Gastrocnemius medialis (tissue), 4 donors: Measurements from ENCODE around the gene ERC2. TPM values are rescaled to one million over a fixed set of nuclear protein-coding genes. Genes with fewer than 3 reads are reported as not detected.

Source experiments
- ATAC-seq, 2 donors: fragments of 150-250 bp; one replicate each; pipeline ENCODE4 v1.9.1; 2016
- DNase-seq, 2 donors: peaks; one replicate each; pipeline ENCODE4 v3.0.0-alpha.2; 2019
- H3K27ac ChIP-seq, 4 donors: fragments of 200-600 bp; sonication (generic); 1 replicate in 1 of 4; 2 replicates in 3 of 4; pipeline ENCODE4 v1.5.1; 2016 to 2018; ENCODE audit warnings: mild to moderate bottlenecking in 2 of 4, moderate library complexity in 1 of 4
- H3K27me3 ChIP-seq, 3 donors: fragments of 200-600 bp; sonication (generic) in 2 of 3; 1 replicate in 1 of 3; 2 replicates in 2 of 3; pipeline versions ENCODE4 v1.5.1 to v1.6.0; 2016 to 2019; ENCODE audit warnings: mild to moderate bottlenecking in 1 of 3, moderate library complexity in 1 of 3
- H3K36me3 ChIP-seq, 2 donors: fragments of 200-600 bp; sonication (generic) in 1 of 2; one replicate each; pipeline ENCODE4 v1.5.1; 2017 to 2018
- H3K4me1 ChIP-seq, 2 donors: fragments of 200-600 bp; sonication (generic) in 1 of 2; one replicate each; pipeline ENCODE4 v1.5.1; 2016 to 2017; ENCODE audit warnings: mild to moderate bottlenecking in 2 of 2
- H3K4me3 ChIP-seq, 4 donors: fragments of 200-600 bp; sonication (generic) in 3 of 4; 1 replicate in 1 of 4; 2 replicates in 3 of 4; pipeline ENCODE4 v1.5.1; 2016 to 2019; ENCODE audit warnings: mild to moderate bottlenecking in 2 of 4
- H3K9me3 ChIP-seq, 3 donors: fragments of 200-600 bp; sonication (generic) in 2 of 3; 1 replicate in 1 of 3; 2 replicates in 2 of 3; pipeline ENCODE4 v1.5.1; 2016 to 2019
- POLR2A ChIP-seq, 2 donors: fragments of 450-650 bp; IDR thresholded peaks; one replicate each; pipeline ENCODE4 v1.6.1; 2017; ENCODE audit warnings: antibody characterized with exemption in 2 of 2, mild to moderate bottlenecking in 2 of 2, moderate library complexity in 2 of 2
- in situ Hi-C, 4 donors: fragments of 200-750 bp; cut with MboI; loops; one replicate each; pipeline versions ENCODE4 v1.15.0 to v1.8.0; 2017; ENCODE audit warnings: low sequenced_read_pairs in 4 of 4
- intact Hi-C: fragments of 100-400 bp; cut with DNase I; formaldehyde crosslinking; loops from one replicate; pipeline ENCODE4 v1.15.1; 2023; ENCODE audit warnings: low total_unique reads
- total RNA-seq, 4 donors: library from RNA; depleted of rRNA; stranded (reverse); fragments of >200 nt; gene quantifications; one replicate each; pipeline versions ENCODE4 v1.1.0 to v1.2.3, GENCODE V29; 2016
- TF ChIP-seq, protein P1 (sequence below), 5 experiments: fragments of 450-650 bp in 3 of 5; fragments of 200-600 bp in 2 of 5; sonication (generic) in 2 of 5; IDR thresholded peaks in 4 of 5; conservative IDR thresholded peaks in 1 of 5; 1 replicate in 4 of 5; 2 replicates in 1 of 5; pipeline ENCODE4 v1.5.1; 2016 to 2019; ENCODE audit warnings: antibody characterized with exemption in 5 of 5, mild to moderate bottlenecking in 3 of 5, moderate library complexity in 3 of 5

The ERC2 gene
- total RNA-seq, 4 donors from 2014 or later: not detected

DNA sequence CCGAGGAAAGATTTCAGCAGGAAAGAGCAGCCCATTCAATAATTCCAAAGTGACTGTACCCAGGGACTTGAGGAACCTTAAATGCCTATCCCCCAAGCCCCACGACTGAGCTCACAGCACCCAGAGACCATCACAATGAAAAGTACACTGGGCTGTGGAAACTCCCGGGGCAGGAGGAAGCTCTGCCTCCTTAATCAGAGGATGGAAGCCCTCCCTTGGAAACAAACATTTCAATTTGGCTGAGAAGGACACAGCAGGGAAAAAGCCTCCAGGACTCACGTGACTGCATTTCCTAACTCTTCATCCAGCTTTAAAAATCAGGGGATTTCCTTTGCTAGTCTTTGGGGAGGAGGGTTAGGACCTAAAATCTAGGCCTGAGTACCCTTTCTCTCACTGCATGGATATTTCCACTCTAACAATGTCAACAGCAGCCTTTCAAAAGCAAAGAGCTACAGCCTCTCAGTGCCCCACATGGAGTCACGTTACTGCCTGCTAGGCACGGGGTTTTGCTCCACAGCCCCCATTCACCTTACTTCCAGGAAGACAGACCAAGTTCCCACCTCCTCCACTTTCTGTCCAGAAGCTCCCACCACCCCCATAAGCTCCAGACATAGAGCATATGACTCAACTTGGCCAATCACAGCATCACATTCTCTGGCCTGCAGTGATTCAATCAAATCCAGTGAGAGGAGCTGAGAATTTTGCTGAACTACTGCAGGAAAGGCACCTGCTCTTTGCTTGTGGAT, 912.2 kb downstream of the ERC2 start:
- H3K4me1 ChIP-seq: no peaks in the 10 kb centered on the region
- intact Hi-C loops (no loop called here), in situ Hi-C loops (no loop called here)
- no peak overlapping the region for H3K27ac ChIP-seq
- no peaks in the 10 kb centered on the region for H3K27me3 ChIP-seq
- DNase-seq: no peak
- no peak overlapping the region for H3K4me3 ChIP-seq
- no peak for TF ChIP-seq POLR2A (IDR thresholded peaks at IDR 0.05)
- TF ChIP-seq, protein P1, sequence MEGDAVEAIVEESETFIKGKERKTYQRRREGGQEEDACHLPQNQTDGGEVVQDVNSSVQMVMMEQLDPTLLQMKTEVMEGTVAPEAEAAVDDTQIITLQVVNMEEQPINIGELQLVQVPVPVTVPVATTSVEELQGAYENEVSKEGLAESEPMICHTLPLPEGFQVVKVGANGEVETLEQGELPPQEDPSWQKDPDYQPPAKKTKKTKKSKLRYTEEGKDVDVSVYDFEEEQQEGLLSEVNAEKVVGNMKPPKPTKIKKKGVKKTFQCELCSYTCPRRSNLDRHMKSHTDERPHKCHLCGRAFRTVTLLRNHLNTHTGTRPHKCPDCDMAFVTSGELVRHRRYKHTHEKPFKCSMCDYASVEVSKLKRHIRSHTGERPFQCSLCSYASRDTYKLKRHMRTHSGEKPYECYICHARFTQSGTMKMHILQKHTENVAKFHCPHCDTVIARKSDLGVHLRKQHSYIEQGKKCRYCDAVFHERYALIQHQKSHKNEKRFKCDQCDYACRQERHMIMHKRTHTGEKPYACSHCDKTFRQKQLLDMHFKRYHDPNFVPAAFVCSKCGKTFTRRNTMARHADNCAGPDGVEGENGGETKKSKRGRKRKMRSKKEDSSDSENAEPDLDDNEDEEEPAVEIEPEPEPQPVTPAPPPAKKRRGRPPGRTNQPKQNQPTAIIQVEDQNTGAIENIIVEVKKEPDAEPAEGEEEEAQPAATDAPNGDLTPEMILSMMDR (IDR thresholded peaks at IDR 0.05 in 4 of 5, conservative IDR thresholded peaks at IDR 0.05 in 1 of 5): no peak
- H3K9me3 ChIP-seq: no peaks in the 10 kb centered on the region
- no peak for ATAC-seq
- no peaks in the 10 kb centered on the region for H3K36me3 ChIP-seq

DNA sequence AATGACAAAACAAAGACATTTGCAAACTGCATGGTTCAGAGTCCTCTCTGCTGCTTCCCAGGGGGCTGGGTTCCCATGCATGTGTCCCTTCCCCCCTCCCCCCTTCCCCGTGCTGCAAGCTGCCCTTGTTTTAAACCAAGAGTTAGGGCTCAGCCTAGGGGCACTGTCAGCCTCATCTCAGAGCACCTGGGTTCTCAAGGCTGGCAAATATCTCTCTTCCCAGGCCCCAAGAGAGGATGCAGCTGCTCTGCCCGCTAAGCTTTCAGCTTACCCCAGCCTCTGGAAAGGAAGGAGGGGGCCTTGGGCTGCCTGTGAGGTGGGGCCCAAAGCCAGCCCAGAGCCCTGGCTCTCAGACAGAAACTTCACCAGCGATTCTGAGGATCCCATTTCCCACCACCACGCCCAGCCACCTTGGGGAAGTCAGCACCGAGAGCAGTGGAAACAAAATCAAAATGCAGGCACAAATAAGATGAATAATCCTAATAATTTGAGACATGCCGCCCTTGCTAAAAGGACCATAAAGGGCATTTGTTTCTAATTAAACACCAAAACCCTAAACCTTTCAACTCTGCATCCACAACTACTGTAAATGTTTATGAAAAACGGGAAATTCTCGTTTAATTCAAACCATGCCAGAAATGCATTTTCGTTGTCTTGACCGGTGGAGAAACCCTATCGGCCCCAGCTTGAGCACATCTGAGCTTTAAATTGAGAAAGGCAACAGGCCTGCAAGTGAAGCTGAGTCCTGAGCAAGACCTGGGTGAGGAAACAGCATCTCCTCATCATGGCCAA, 913.4 kb downstream of the ERC2 start:
- H3K4me1 ChIP-seq: no peaks in the 10 kb centered on the region
- TF ChIP-seq POLR2A (IDR thresholded peaks at IDR 0.05): no peak
- TF ChIP-seq, protein P1 (IDR thresholded peaks at IDR 0.05 in 4 of 5, conservative IDR thresholded peaks at IDR 0.05 in 1 of 5): no peak
- in situ Hi-C loops: no loop called here
- DNase-seq (no peak), ATAC-seq (no peak)
- no peaks in the 10 kb centered on the region for H3K9me3 ChIP-seq
- H3K4me3 ChIP-seq: no peak overlapping the region
- H3K27me3 ChIP-seq: no peaks in the 10 kb centered on the region
- no peak overlapping the region for H3K27ac ChIP-seq
- no peaks in the 10 kb centered on the region for H3K36me3 ChIP-seq
- intact Hi-C loops: no loop called here

DNA sequence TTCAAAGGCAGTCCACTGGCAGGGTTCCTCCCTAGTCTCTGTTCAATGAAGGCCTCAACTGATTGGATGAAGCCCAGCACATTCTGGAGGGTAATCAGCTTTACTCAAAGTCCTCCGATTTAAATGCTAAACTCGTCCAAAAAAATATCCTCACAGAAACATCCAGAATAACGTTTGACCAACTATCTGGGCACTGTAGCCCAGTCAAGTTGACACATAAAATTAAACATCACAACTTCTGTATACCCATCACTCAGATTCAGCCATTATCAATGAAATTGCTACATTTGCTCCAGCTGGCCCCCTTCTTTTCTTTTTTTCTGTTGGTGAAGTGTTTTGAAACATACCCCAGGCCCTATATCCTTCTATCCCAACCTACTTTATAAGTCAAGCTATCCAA, 916.6 kb downstream of the ERC2 start:
- TF ChIP-seq, protein P1 (IDR thresholded peaks at IDR 0.05 in 4 of 5, conservative IDR thresholded peaks at IDR 0.05 in 1 of 5): no peak
- no peak for TF ChIP-seq POLR2A (IDR thresholded peaks at IDR 0.05)
- no peaks in the 10 kb centered on the region for H3K36me3 ChIP-seq
- H3K4me1 ChIP-seq: no peaks in the 10 kb centered on the region
- H3K4me3 ChIP-seq: no peak overlapping the region
- in situ Hi-C loops (no loop called here), intact Hi-C loops (no loop called here)
- no peaks in the 10 kb centered on the region for H3K27me3 ChIP-seq
- DNase-seq (no peak), ATAC-seq (no peak)
- H3K27ac ChIP-seq: no peak overlapping the region
- H3K9me3 ChIP-seq: no peaks in the 10 kb centered on the region

DNA sequence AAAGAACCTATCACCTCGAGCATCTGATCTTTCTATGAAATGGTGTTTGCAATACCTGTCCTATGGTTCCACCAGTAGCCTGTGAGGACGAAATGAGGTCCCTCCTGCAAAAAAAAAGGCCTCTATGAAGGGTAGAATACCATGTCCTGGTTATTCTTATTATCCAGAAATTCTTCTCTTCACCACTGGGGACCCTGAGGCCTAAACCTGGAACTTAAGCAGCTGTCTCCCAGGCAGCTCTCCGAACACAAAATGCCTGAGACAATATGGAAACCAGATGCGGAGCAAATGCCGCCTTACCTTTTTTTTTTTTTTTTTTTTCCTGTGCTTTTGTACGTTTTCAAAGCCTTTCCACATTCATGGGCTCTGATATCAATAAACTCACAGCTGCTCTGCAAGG, 919.1 kb downstream of the ERC2 start:
- no peaks in the 10 kb centered on the region for H3K36me3 ChIP-seq
- H3K27ac ChIP-seq: no peak overlapping the region
- TF ChIP-seq POLR2A (IDR thresholded peaks at IDR 0.05): no peak
- TF ChIP-seq, protein P1 (IDR thresholded peaks at IDR 0.05 in 4 of 5, conservative IDR thresholded peaks at IDR 0.05 in 1 of 5): no peak
- H3K4me1 ChIP-seq: no peaks in the 10 kb centered on the region
- DNase-seq (no peak), ATAC-seq (no peak)
- H3K27me3 ChIP-seq: no peaks in the 10 kb centered on the region
- intact Hi-C loops: no loop called here
- H3K4me3 ChIP-seq: no peak overlapping the region
- in situ Hi-C loops: no loop called here
- no peaks in the 10 kb centered on the region for H3K9me3 ChIP-seq
